HG03439 (cell line): Measurements from ENCODE around the gene FNDC3B.

Experiments
- ATAC-seq: cut with Tn5 transposase; IDR thresholded peaks from one replicate; pipeline ENCODE4 v1.9.1; 2021; ENCODE audit warnings: mild to moderate bottlenecking, moderate library complexity; ENCODE audit not compliant: unreplicated experiment

The FNDC3B gene

GRCh38 chr3:172204716-172205115, 165.3 kb downstream of the FNDC3B start:
- ATAC-seq = no peak

DNA sequence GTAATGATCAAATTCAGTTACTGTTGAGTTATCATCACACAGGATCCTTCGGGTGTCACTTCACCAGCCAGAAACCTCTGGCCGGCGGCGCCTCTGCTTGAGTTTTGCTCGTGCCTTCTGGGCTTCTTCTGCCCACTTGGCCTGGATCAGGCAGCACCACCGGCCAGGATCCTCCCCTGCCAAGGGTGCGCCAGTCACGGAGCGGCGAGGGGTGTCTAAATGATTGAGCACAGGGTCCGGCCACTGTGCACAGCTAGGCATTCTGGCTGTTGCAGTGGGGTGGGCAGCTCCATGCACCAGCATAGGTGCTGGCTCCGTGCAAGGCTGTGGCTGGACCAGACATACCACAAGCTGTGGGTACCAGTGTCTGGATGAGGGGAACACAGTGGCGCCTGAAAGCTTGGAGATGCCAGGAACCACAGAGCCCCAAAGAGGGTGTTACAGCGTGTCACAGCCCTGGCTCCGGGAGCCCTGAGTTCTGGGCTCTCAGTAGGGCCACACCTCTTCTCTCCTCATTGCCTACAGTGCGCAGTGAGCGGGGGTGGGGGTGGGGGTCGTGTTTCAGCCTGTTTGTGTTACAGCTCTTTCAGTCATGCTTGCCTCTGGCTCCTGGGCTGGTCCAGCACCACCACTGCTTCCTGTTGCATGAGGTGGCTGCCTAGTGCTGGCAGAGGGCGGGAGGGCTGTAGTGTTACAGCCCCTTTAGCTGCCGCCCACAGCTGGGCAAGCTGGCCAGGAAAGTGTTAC, 169.4 kb downstream of the FNDC3B start:
- no peak for ATAC-seq

DNA sequence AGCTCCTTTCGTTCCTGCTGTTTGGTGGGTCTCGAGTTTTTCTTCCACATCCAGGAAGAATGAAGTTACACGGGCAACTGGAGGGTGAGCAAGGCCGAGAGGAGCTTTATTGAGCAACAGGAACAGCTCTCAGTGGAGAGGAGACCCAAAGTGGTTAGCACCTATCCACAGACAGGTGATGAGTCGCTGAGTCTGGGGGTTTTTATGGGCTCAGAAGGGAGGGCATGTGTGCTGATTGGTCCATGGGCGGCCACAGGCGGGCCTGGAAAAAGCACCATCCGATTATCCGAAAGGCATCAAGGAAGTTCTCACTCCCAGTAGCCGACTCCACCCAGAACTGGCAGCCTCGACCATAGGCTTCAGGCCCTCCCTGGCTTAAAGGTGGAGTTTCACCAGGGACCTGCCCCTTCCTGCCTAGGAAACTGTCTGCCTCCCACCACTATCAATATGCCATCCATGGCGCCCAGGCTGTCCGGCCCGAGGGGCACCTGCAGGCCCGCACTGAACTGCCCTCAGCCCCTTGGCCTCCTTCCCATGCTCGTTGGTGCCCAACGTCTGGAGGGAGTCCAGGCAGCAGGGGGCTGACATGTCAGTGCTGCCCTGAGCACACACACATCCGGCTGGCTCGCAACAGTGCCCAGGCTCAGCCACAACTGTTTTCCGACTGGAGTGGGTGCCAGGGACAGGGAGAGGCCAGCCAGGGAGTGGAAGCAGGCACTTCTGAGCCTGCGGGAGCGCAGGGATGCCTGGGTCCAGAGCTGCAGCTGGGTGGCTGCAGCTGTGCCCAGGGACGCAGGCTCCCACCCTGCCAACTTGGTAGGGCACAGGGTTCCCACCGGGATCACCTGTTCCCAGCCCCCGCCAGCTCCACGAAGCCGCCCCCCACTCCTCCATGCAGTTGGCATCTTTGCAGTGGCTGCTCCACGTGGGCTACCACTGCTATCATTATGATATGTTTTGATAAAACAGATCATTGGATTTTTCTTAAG, 170.2 kb downstream of the FNDC3B start:
- no peak for ATAC-seq

DNA sequence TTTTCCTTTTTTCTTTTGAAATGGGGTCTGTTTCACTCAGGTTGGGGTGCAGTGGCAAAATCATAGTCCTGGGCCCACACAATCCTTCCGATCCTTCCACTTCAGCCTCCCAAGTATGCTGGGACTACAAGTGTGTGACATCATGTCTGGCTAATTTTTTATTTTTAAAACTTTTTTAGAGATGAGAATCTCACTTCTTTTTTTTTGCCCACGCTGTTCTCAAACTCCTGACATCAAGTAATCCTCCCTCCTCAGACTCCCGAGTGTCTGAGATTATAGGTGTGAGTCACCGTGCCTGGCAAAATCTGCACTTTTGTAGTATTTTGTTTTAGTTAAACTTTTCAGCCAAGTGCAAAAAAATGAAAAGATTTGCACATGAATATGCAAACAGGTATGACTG, 171.0 kb downstream of the FNDC3B start:
- ATAC-seq = no peak

GRCh38 chr3:172211123-172211522, 171.7 kb downstream of the FNDC3B start:
- no peak for ATAC-seq

DNA sequence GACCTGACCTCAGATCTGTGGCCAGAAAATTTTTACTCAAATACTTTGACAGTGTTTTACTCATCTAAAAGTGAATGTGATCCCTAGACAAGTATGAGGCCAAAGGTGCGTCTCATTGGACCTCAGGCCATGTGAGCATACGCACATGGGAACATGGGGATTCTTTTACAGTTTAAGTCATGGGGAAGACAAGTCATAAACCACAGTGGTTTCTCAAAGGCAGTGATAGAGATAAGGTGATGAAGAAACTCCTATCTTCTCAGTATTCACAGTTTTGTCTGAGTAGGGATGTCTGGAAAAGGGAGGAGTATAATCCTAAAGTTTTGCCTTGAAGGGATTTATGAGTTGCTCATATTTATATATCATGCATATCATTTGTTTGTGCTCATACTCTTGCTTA, 173.8 kb downstream of the FNDC3B start:
- no peak for ATAC-seq

DNA sequence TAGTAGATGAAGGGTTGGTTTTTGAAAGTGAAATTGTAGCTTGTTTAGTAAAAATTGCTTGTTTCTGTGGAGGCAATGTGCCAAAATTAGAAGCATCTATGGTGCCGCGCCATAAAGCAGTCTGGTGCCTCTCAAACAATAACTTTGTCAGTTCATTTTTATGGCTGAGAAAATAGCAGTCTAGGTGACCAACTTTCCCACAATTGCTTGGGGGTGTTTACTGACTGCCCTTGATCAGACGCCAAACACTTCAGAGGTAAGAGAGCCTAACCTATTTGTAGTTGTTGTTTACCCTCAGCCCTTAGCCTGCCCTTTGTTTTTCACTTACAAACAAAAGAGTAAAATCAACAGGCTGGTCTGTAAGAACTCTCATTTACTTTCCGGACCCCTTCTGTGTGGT, 174.5 kb downstream of the FNDC3B start:
- ATAC-seq = no peak

- ATAC-seq = no peak
Measured at GRCh38 chr3:172216267-172216666, 176.9 kb downstream of the FNDC3B start.

DNA sequence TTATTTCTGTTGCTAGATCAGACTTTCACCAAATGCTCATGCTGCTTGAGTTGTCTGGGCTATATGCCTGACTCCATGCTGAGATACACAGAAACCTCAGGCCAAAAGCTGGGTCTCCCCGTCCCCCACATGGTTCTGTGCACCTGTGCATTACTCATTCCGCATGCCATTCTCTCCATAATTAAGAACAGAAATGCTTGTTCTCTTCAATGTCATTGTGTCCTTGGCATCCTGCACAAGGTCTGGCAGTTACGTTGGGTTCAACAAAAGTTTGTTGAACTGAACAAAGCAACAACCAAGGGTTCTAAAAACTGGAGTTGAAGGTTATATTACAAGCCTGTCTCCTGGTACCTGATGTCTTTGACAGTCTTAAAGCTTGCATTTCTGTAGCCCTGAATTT, 177.5 kb downstream of the FNDC3B start:
- no peak for ATAC-seq

- ATAC-seq = no peak
Measured at GRCh38 chr3:172217877-172218276, 178.5 kb downstream of the FNDC3B start.

DNA sequence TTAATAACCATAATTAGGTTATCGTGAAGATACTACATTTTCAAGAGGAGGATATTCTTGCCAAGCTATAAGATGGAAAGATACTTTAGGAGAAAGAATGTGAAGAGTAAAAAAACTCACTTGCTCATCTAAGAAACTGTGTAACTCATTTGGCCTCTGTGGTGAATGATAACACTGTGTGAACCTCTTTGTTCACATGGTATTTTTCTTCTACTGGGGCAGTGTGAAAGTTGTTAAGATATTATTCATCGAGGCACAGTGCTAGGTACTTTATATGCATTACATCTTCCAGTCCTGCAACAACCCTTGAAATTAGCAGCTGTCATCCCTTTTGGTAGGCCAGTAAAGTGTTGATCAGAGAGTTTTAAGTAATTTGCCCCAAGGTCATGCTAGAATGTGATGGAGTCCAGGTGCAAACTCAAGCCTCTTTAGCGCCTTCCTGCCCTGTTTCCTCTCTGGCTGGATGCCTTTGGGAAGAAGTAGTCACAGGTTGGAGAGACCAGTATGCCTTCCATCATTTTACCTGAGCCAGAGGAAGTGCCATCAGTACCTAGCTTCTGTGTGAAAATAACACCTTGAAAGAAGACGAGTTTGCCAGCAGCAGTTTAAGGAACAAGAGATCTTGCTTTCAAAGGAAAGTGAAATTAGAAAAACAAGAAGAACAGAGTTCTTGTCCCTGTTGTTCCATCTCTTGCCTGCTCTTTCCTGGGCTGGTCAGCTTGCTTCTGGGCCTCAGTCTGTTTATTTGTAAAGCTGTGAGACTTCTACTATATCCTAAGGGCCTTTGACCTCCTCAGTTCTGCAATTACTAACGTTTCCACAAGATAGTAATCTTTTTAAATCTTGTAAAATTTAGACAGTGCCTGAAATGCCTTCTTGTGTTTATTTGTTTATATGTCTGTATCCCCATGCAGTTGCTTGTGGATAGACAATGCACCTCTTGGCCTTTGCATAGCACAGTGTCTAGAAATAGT, 179.3 kb downstream of the FNDC3B start:
- ATAC-seq = no peak

GRCh38 chr3:172219750-172220149, 180.4 kb downstream of the FNDC3B start:
- ATAC-seq = no peak

DNA sequence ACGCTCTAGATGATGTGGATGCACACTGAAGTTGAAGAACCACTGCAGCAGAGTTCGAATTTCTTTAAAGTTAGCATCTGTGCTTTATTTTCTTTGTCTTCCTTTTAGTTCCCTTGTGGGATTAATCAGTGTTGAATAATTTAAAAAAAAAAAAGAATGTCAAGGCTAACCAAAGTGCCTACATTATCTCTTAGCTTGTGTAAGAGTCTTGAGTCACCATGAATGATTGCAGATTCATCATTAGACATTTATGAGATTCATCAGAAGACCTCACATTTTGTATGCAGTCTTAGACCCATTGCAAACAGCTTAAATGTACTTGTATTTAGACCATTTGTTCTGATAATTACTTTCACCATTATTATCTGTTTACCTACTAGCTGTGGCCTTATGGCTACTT, 182.2 kb downstream of the FNDC3B start:
- no peak for ATAC-seq

GRCh38 chr3:172222478-172223071, 183.2 kb downstream of the FNDC3B start:
- ATAC-seq = no peak

- no peak for ATAC-seq
Measured at GRCh38 chr3:172223870-172224269, 184.5 kb downstream of the FNDC3B start.

DNA sequence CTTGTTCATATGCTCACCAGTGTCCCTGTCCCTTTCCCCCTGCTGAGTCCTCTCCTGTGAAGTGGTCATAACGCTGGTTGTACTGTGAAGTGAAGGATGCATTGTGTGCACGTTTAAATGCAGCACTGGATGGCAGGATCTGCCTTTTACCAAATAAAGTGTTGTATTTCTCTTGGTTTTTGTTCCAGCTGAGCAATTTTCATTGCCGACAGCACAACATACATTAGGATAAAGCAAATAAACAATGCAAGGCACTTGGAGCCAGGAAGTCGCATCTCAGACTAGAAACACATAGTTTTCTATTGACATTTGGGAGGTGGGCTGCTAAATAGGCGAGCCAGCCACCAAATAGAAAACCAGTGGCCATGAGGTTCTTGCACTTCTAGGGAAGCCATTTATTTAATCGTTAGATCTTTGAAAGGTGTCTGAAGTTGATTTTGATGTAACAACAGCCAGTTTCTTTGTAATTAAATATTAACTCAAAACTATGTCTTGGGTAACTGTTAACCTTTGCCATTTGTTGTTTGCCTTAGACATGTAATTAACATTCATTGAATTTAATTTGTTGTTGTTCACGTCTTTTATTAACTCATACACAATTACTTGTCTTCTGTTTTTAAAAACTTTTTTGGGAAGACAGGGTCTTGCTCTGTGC, 185.3 kb downstream of the FNDC3B start:
- no peak for ATAC-seq

DNA sequence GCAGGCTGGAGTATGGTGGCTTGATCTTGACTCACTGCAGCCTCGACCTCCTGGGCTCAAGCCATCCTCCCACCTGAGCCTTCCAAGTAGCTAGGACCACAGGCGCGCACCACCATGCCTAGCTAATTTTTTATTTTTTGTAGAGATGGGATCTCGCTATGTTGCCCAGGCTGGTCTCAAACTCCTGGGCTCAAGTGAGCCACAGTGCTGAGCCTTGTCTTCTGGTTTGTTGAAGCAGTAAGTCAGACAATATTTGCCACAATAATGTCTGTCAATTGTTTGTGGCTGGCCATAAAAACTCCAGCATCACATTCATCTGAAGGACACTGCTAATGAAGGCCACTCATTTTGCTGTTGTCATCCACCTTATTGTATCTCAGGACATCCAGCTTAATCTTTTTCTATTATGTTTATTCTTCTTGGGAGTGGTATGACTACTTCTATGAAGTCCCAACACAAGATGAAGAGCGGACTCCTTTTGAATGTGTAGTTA, 185.9 kb downstream of the FNDC3B start:
- no peak for ATAC-seq

DNA sequence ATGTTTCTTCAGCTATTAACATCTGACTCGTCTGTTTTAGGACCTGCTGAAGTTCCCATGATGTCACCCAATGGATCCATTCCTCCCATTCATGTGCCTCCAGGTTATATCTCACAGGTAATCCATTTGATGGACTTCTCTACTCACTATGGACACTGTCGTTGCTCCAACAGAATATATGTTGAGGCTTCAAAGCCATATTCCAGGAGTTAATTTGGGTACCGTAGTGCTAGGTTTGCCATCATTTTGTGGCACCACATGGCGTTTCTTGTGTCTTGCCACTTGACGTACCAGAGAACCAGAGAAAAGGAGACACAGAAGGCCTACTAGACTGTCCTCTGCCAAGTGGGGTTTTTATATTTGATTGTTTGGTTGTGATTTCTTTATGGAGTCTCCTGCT, 187.5 kb downstream of the FNDC3B start:
- ATAC-seq = no peak

- no peak for ATAC-seq
Measured at GRCh38 chr3:172227340-172228035, 188.1 kb downstream of the FNDC3B start.
